Liver (tissue), 9 donors: ENCODE results near the gene RPGRIP1. TPM values are rescaled to one million over a fixed set of nuclear protein-coding genes. Genes with fewer than 3 reads are reported as not detected.
"Not testable (repeated sequence)": the region's sequence is repeated elsewhere in the genome, so short reads cannot be mapped to it uniquely, and the experiment has no call there.

Experiments used
- DNase-seq: peaks from one replicate; pipeline ENCODE4 v3.0.0-alpha.2; 2017; ENCODE audit warnings: low spot score
- H3K27ac ChIP-seq, 2 donors: one replicate each; pipeline ENCODE4 v1.7.0; 2013; ENCODE audit warnings: inconsistent platforms in 2 of 2, low read length in 2 of 2, control low read depth in 1 of 2, low read depth in 1 of 2, mild to moderate bottlenecking in 1 of 2
- H3K27me3 ChIP-seq, 4 donors: one replicate each; pipeline versions ENCODE4 v1.6.1 to v1.7.0; 2013; ENCODE audit warnings: low read length in 3 of 4, inconsistent platforms in 1 of 4, mild to moderate bottlenecking in 1 of 4, moderate library complexity in 1 of 4; ENCODE audit not compliant: control insufficient read depth in 4 of 4, insufficient read depth in 4 of 4
- H3K36me3 ChIP-seq, 4 donors: one replicate each; pipeline versions ENCODE4 v1.6.1 to v1.7.0; 2013; ENCODE audit warnings: low read length in 3 of 4, mild to moderate bottlenecking in 3 of 4, low read depth in 1 of 4, moderate library complexity in 1 of 4; ENCODE audit not compliant: control insufficient read depth in 4 of 4, insufficient read depth in 3 of 4
- H3K4me1 ChIP-seq, 4 donors: one replicate each; pipeline versions ENCODE4 v1.6.1 to v1.7.0; 2013; ENCODE audit warnings: low read length in 3 of 4, mild to moderate bottlenecking in 3 of 4, moderate library complexity in 1 of 4; ENCODE audit not compliant: control insufficient read depth in 4 of 4, insufficient read depth in 4 of 4
- H3K4me3 ChIP-seq, 3 donors: one replicate each; pipeline versions ENCODE4 v1.6.1 to v1.7.0; 2013; ENCODE audit warnings: low read length in 3 of 3, control low read depth in 1 of 3, low read depth in 1 of 3, mild to moderate bottlenecking in 1 of 3
- H3K9ac ChIP-seq, 2 donors: one replicate each; pipeline ENCODE4 v1.7.0; 2013; ENCODE audit warnings: low read length in 2 of 2, mild to moderate bottlenecking in 2 of 2, moderate library complexity in 2 of 2, control low read depth in 1 of 2, low read depth in 1 of 2
- H3K9me3 ChIP-seq, 4 donors: one replicate each; pipeline versions ENCODE4 v1.6.1 to v1.7.0; 2013; ENCODE audit warnings: low read length in 3 of 4; ENCODE audit not compliant: control insufficient read depth in 4 of 4
- ATF3 ChIP-seq: IDR thresholded peaks from 2 replicates; pipeline ENCODE4 v1.6.1; 2016; ENCODE audit warnings: antibody characterized with exemption
- CTCF ChIP-seq: fragments of 150-350 bp; IDR thresholded peaks from 2 replicates; pipeline ENCODE4 v1.5.1; 2017; ENCODE audit warnings: improper control_type of control experiment, low read depth, low read length; ENCODE audit not compliant: missing input control
- EGR1 ChIP-seq, 2 donors: IDR thresholded peaks; 2 replicates each; pipeline ENCODE4 v1.6.1; 2016 to 2018; ENCODE audit warnings: antibody characterized with exemption in 2 of 2, low read depth in 2 of 2
- FOXA2 ChIP-seq: IDR thresholded peaks from 2 replicates; pipeline ENCODE4 v1.6.1; 2016; ENCODE audit warnings: antibody characterized with exemption
- GABPA ChIP-seq, 2 donors: IDR thresholded peaks in 1 of 2; conservative IDR thresholded peaks in 1 of 2; 2 replicates each; pipeline ENCODE4 v1.6.1; 2016; ENCODE audit warnings: antibody characterized with exemption in 2 of 2, mild to moderate bottlenecking in 1 of 2, moderate library complexity in 1 of 2
- HNF4G ChIP-seq: IDR thresholded peaks from 2 replicates; pipeline ENCODE4 v1.6.1; 2016; ENCODE audit warnings: antibody characterized with exemption
- JUND ChIP-seq, 2 donors: IDR thresholded peaks; 2 replicates each; pipeline ENCODE4 v1.6.1; 2016; ENCODE audit warnings: antibody characterized with exemption in 2 of 2
- MAX ChIP-seq: IDR thresholded peaks from 2 replicates; pipeline ENCODE4 v1.6.1; 2016; ENCODE audit warnings: antibody characterized with exemption
- NR2F2 ChIP-seq: IDR thresholded peaks from 2 replicates; pipeline ENCODE4 v1.6.1; 2016; ENCODE audit warnings: antibody characterized with exemption
- RAD21 ChIP-seq, 2 donors: IDR thresholded peaks; 2 replicates each; pipeline ENCODE4 v1.6.1; 2016; ENCODE audit warnings: antibody characterized with exemption in 2 of 2, mild to moderate bottlenecking in 2 of 2
- SP1 ChIP-seq: IDR thresholded peaks from 2 replicates; pipeline ENCODE4 v1.6.1; 2018; ENCODE audit warnings: antibody characterized with exemption, mild to moderate bottlenecking
- TAF1 ChIP-seq: conservative IDR thresholded peaks from 2 replicates; pipeline ENCODE4 v1.6.1; 2016; ENCODE audit warnings: antibody characterized with exemption, mild to moderate bottlenecking
- YY1 ChIP-seq: IDR thresholded peaks from 2 replicates; pipeline ENCODE4 v1.6.1; 2016; ENCODE audit warnings: antibody characterized with exemption, mild to moderate bottlenecking
- ZBTB33 ChIP-seq: IDR thresholded peaks from 2 replicates; pipeline ENCODE4 v1.6.1; 2016; ENCODE audit warnings: antibody characterized with exemption
- WGBS: extraction: QIAGEN DNeasy Blood & Tissue Kit; methylation state at CpG from one replicate; pipeline ENCODE4 v1.1.7; 2013; 5-methylcytosine and 5-hydroxymethylcytosine counted together
- polyA plus RNA-seq, 2 donors: library from polyadenylated mRNA; stranded (reverse) in 1 of 2; unstranded in 1 of 2; fragments of 200-250 nt in 1 of 2; fragments of >200 nt in 1 of 2; fragmentation: Nextera tagmentation in 1 of 2; extraction: Ambion mirVana in 1 of 2; gene quantifications; one replicate each; pipeline versions ENCODE4 v1.2.1 to v1.2.3, GENCODE V29; 2013 to 2015
- total RNA-seq, 2 donors: library from RNA; depleted of rRNA; stranded (reverse); fragments of >200 nt; gene quantifications; one replicate each; pipeline ENCODE4 v1.2.3, GENCODE V29; 2014
- donor health status: healthy.
- donor health status: healthy.
- donor health status: healthy.
- donor health status: healthy.
- donor health status: healthy.

The RPGRIP1 gene
- total and polyA plus RNA-seq, 4 donors = 0.27 to 1.3 (median 0.40) TPM

- Histone ChIP-seq H3K27me3 (no peaks in the 10 kb centered on the region), H3K9ac (no peak overlapping the region), H3K4me3 (no peak overlapping the region), H3K36me3 (no peaks in the 10 kb centered on the region), H3K27ac (no peak overlapping the region), H3K9me3 (no peaks in the 10 kb centered on the region), H3K4me1 (no peaks in the 10 kb centered on the region)
- WGBS = 86% methylated on average over 4 of the region's 4 CpGs
- TF ChIP-seq GABPA (IDR thresholded peaks at IDR 0.05 in 1 of 2, conservative IDR thresholded peaks at IDR 0.05 in 1 of 2) (no peak), HNF4G (no peak), JUND (IDR thresholded peaks at IDR 0.05) (no peak), TAF1 (no peak), MAX (no peak), ZBTB33 (no peak), RAD21 (IDR thresholded peaks at IDR 0.05) (no peak), YY1 (no peak), SP1 (no peak), FOXA2 (no peak)
- DNase-seq = no peak
Observed at GRCh38 chr14:21278632-21279031, 1.3 kb upstream of the RPGRIP1 start.

- H3K4me1 ChIP-seq, H3K9me3 ChIP-seq, H3K36me3 ChIP-seq, H3K9ac ChIP-seq, H3K4me3 ChIP-seq, DNase-seq, H3K27ac ChIP-seq, H3K27me3 ChIP-seq: not testable (repeated sequence)
- 90% methylated on average over 8 of the region's 8 CpGs for WGBS
Observed at GRCh38 chr14:21281917-21282316, 2.0 kb downstream of the RPGRIP1 start.

- not testable (repeated sequence) for H3K36me3 ChIP-seq
Observed at GRCh38 chr14:21286516-21286915, 6.6 kb downstream of the RPGRIP1 start.

GRCh38 chr14:21287168-21287567, 7.3 kb downstream of the RPGRIP1 start:
- no peaks in the 10 kb centered on the region for H3K27me3 ChIP-seq
- no peaks in the 10 kb centered on the region for H3K4me1 ChIP-seq
- WGBS = 92% methylated on average over 6 of the region's 6 CpGs
- no peak overlapping the region for H3K4me3 ChIP-seq
- no peak for DNase-seq
- no peaks in the 10 kb centered on the region for H3K36me3 ChIP-seq
- no peak overlapping the region for H3K9ac ChIP-seq
- TF ChIP-seq ZBTB33 (no peak), CTCF (no peak), YY1 (no peak), HNF4G (no peak), ATF3 (no peak), RAD21 (IDR thresholded peaks at IDR 0.05) (no peak), TAF1 (no peak), MAX (no peak), SP1 (no peak), EGR1 (IDR thresholded peaks at IDR 0.05; ENCODE audit: low read depth in 2 of 2) (no peak), JUND (IDR thresholded peaks at IDR 0.05) (no peak), NR2F2 (no peak)
- H3K27ac ChIP-seq = no peak overlapping the region
- no peaks in the 10 kb centered on the region for H3K9me3 ChIP-seq

More at GRCh38 chr14:21286516-21286915, 6.6 kb downstream of the RPGRIP1 start:
- not testable (repeated sequence) for H3K9ac ChIP-seq, DNase-seq, H3K27ac ChIP-seq, H3K4me1 ChIP-seq, H3K4me3 ChIP-seq, H3K27me3 ChIP-seq, H3K9me3 ChIP-seq
- 95% methylated on average over 2 of the region's 2 CpGs for WGBS
